WTC11 (cell line): ENCODE measurements around the gene KCTD18. TPM values are rescaled to one million over a fixed set of nuclear protein-coding genes. Genes with fewer than 3 reads are reported as not detected.

ENCODE experiments used
- ATAC-seq: fragments of 200-7000 bp; cut with Tn5 transposase; 2 replicates; pipeline ENCODE4 v1.10.0; 2021; ENCODE audit warnings: mild to moderate bottlenecking, moderate library complexity
- CTCF ChIA-PET: fragments of 300-600 bp; sonication (Branson Sonifier 250); formaldehyde crosslinking; loops from one replicate; lab custom pipeline; 2021; ENCODE audit warnings: antibody characterized with exemption; lab: Charles Lee
- POLR2A ChIA-PET: fragments of 350-600 bp; sonication (Branson Sonifier 250); formaldehyde crosslinking; loops from one replicate; lab custom pipeline; 2021; ENCODE audit warnings: antibody characterized with exemption; lab: Charles Lee
- DNase-seq: peaks from one replicate; pipeline ENCODE4 v3.0.0; 2021; ENCODE audit warnings: low spot score
- H3K27ac Mint-ChIP-seq: 2 replicates; pipeline ENCODE4 v1.8.0; 2021; ENCODE audit warnings: mixed read lengths
- H3K27me3 Mint-ChIP-seq: 2 replicates; pipeline ENCODE4 v1.8.0; 2021; ENCODE audit warnings: low read depth, mild to moderate bottlenecking, moderate library complexity, mixed read lengths
- H3K36me3 Mint-ChIP-seq: 2 replicates; pipeline ENCODE4 v1.8.0; 2021; ENCODE audit warnings: mixed read lengths
- H3K4me1 Mint-ChIP-seq: 2 replicates; pipeline ENCODE4 v1.8.0; 2022; ENCODE audit warnings: mixed read lengths
- H3K4me3 Mint-ChIP-seq: 2 replicates; pipeline ENCODE4 v1.8.0; 2021; ENCODE audit warnings: mild to moderate bottlenecking, moderate library complexity, mixed read lengths
- H3K9me3 Mint-ChIP-seq: 2 replicates; pipeline ENCODE4 v1.8.0; 2021; ENCODE audit warnings: mixed read lengths
- CREB1 ChIP-seq: sonication (generic); formaldehyde crosslinking; IDR thresholded peaks from 2 replicates; pipeline ENCODE4 v1.8.0; 2023; ENCODE audit warnings: mild to moderate bottlenecking, missing genetic modification reagents
- ELF4 ChIP-seq: sonication (generic); formaldehyde crosslinking; IDR thresholded peaks from 2 replicates; pipeline ENCODE4 v1.8.1; 2022; ENCODE audit warnings: low read depth, mild to moderate bottlenecking, moderate library complexity, missing genetic modification reagents
- FOXP1 ChIP-seq: sonication (generic); formaldehyde crosslinking; IDR thresholded peaks from 2 replicates; pipeline ENCODE4 v1.8.0; 2022; ENCODE audit warnings: missing genetic modification reagents, mild to moderate bottlenecking, moderate library complexity, borderline replicate concordance
- NFE2L1 ChIP-seq: sonication (generic); formaldehyde crosslinking; IDR thresholded peaks from 2 replicates; pipeline ENCODE4 v1.8.1; 2023; ENCODE audit warnings: missing genetic modification reagents
- NR1H2 ChIP-seq: sonication (generic); formaldehyde crosslinking; IDR thresholded peaks from 2 replicates; pipeline ENCODE4 v1.9.0; 2021; ENCODE audit warnings: mild to moderate bottlenecking, moderate library complexity, missing genetic modification reagents
- PRRX2 ChIP-seq: fragments of 250-450 bp; sonication (Bioruptor Pico); IDR thresholded peaks from 2 replicates; pipeline ENCODE4 v1.8.0; 2021; ENCODE audit warnings: mild to moderate bottlenecking
- SMAD4 ChIP-seq: sonication (generic); formaldehyde crosslinking; IDR thresholded peaks from 2 replicates; pipeline ENCODE4 v1.8.0; 2022; ENCODE audit warnings: mild to moderate bottlenecking, missing genetic modification reagents
- SOX15 ChIP-seq: fragments of 250-450 bp; sonication (Bioruptor Pico); IDR thresholded peaks from 2 replicates; pipeline ENCODE4 v1.9.0; 2021; ENCODE audit warnings: mild to moderate bottlenecking
- TCF7 ChIP-seq: sonication (generic); formaldehyde crosslinking; IDR thresholded peaks from 2 replicates; pipeline ENCODE4 v1.8.0; 2022; ENCODE audit warnings: mild to moderate bottlenecking, low read depth, missing genetic modification reagents, moderate library complexity
- TEAD1 ChIP-seq: sonication (generic); formaldehyde crosslinking; IDR thresholded peaks from 2 replicates; pipeline ENCODE4 v1.8.0; 2022; ENCODE audit warnings: mild to moderate bottlenecking, missing genetic modification reagents
- TP53 ChIP-seq: sonication (generic); formaldehyde crosslinking; IDR thresholded peaks from 2 replicates; pipeline ENCODE4 v1.8.1; 2023; ENCODE audit warnings: mild to moderate bottlenecking, missing genetic modification reagents
- ZBTB21 ChIP-seq: sonication (generic); formaldehyde crosslinking; IDR thresholded peaks from 2 replicates; pipeline ENCODE4 v1.8.1; 2023; ENCODE audit warnings: mild to moderate bottlenecking, missing genetic modification reagents, borderline replicate concordance
- ZNF121 ChIP-seq: sonication (generic); formaldehyde crosslinking; IDR thresholded peaks from 2 replicates; pipeline ENCODE4 v1.8.0; 2023; ENCODE audit warnings: missing genetic modification reagents
- ZNF219 ChIP-seq: sonication (generic); formaldehyde crosslinking; IDR thresholded peaks from 2 replicates; pipeline ENCODE4 v1.8.0; 2023; ENCODE audit warnings: missing genetic modification reagents, mild to moderate bottlenecking, borderline replicate concordance
- ZNF232 ChIP-seq: sonication (generic); formaldehyde crosslinking; IDR thresholded peaks from 2 replicates; pipeline ENCODE4 v1.8.0; 2022; ENCODE audit warnings: mild to moderate bottlenecking, missing genetic modification reagents
- ZNF263 ChIP-seq: sonication (generic); formaldehyde crosslinking; IDR thresholded peaks from 2 replicates; pipeline ENCODE4 v1.8.1; 2022; ENCODE audit warnings: low read depth, mild to moderate bottlenecking, moderate library complexity, missing genetic modification reagents
- ZNF396 ChIP-seq: fragments of 250-450 bp; sonication (Bioruptor Pico); IDR thresholded peaks from 2 replicates; pipeline ENCODE4 v1.8.0; 2021; ENCODE audit warnings: mild to moderate bottlenecking, moderate library complexity, borderline replicate concordance
- ZNF416 ChIP-seq: fragments of 250-450 bp; sonication (Bioruptor Pico); IDR thresholded peaks from 2 replicates; pipeline ENCODE4 v1.9.0; 2021; ENCODE audit warnings: mild to moderate bottlenecking, inconsistent platforms
- total RNA-seq: library from RNA; stranded (reverse); gene quantifications from 3 replicates; pipeline ENCODE4 v1.2.3, GENCODE V29; 2021
- TF ChIP-seq, protein P1 (sequence below): sonication (generic); formaldehyde crosslinking; IDR thresholded peaks from 2 replicates; pipeline ENCODE4 v1.8.1; 2023; ENCODE audit warnings: mild to moderate bottlenecking, missing genetic modification reagents, borderline replicate concordance
- TF ChIP-seq, protein P2 (sequence below): sonication (generic); formaldehyde crosslinking; IDR thresholded peaks from 2 replicates; pipeline ENCODE4 v1.8.0; 2022; ENCODE audit warnings: mild to moderate bottlenecking, missing genetic modification reagents
- TF ChIP-seq, protein P3 (sequence below): sonication (generic); formaldehyde crosslinking; IDR thresholded peaks from 2 replicates; pipeline ENCODE4 v1.8.1; 2023; ENCODE audit warnings: mild to moderate bottlenecking, missing genetic modification reagents
- TF ChIP-seq, protein P4 (sequence below): sonication (generic); formaldehyde crosslinking; IDR thresholded peaks from 2 replicates; pipeline ENCODE4 v1.8.0; 2022; ENCODE audit warnings: mild to moderate bottlenecking, missing genetic modification reagents
- TF ChIP-seq, protein P5 (sequence below): sonication (generic); formaldehyde crosslinking; conservative IDR thresholded peaks from 2 replicates; pipeline ENCODE4 v1.8.1; 2023; ENCODE audit warnings: mild to moderate bottlenecking, low read depth, missing genetic modification reagents, moderate library complexity
- TF ChIP-seq, protein P6 (sequence below): sonication (generic); formaldehyde crosslinking; IDR thresholded peaks from 2 replicates; pipeline ENCODE4 v1.8.1; 2023; ENCODE audit warnings: mild to moderate bottlenecking, moderate library complexity, missing genetic modification reagents

The KCTD18 gene
- total RNA-seq, 1 experiment from 2014 or later: 4.9 TPM

DNA sequence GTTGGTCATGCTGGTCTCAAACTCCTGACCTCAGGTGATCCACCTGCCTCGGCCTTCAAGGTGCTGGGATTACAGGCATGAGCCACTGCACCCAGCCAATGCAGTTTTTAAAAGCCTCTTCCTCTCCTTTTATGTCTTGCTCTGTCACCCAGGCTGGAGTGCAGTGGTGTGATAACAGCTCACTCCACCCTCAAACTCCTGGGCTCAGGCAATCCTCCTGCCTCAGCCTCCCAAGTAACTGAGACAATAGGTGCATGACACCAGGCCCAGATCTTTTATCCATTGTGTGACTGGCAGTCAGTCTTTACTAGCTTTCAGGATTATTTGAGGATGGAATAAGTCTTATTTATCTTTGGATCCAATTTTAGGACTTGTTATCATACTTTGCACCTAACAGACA, 13.2 kb downstream of the KCTD18 start:
- ChIA-PET POLR2A (no interaction called here), CTCF (interaction anchor here (1.0 to 2.0 kb wide), 3 partner anchors 13 kb away, joined by 5 to 6 read pairs (median 5); partner anchors contain the start of gene KCTD18)
- TF ChIP-seq TP53: no peak
- TF ChIP-seq ZNF121 (CRISPR knock-in tag): no peak
- TF ChIP-seq ZNF396 (CRISPR knock-in tag): no peak
- TF ChIP-seq, protein P1, sequence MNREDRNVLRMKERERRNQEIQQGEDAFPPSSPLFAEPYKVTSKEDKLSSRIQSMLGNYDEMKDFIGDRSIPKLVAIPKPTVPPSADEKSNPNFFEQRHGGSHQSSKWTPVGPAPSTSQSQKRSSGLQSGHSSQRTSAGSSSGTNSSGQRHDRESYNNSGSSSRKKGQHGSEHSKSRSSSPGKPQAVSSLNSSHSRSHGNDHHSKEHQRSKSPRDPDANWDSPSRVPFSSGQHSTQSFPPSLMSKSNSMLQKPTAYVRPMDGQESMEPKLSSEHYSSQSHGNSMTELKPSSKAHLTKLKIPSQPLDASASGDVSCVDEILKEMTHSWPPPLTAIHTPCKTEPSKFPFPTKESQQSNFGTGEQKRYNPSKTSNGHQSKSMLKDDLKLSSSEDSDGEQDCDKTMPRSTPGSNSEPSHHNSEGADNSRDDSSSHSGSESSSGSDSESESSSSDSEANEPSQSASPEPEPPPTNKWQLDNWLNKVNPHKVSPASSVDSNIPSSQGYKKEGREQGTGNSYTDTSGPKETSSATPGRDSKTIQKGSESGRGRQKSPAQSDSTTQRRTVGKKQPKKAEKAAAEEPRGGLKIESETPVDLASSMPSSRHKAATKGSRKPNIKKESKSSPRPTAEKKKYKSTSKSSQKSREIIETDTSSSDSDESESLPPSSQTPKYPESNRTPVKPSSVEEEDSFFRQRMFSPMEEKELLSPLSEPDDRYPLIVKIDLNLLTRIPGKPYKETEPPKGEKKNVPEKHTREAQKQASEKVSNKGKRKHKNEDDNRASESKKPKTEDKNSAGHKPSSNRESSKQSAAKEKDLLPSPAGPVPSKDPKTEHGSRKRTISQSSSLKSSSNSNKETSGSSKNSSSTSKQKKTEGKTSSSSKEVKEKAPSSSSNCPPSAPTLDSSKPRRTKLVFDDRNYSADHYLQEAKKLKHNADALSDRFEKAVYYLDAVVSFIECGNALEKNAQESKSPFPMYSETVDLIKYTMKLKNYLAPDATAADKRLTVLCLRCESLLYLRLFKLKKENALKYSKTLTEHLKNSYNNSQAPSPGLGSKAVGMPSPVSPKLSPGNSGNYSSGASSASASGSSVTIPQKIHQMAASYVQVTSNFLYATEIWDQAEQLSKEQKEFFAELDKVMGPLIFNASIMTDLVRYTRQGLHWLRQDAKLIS (CRISPR knock-in tag): no peak
- no peak for TF ChIP-seq ELF4 (CRISPR knock-in tag)
- no peak for TF ChIP-seq FOXP1 (CRISPR knock-in tag)
- TF ChIP-seq ZNF416 (CRISPR knock-in tag): no peak
- TF ChIP-seq ZNF263 (CRISPR knock-in tag): no peak
- no peak for TF ChIP-seq ZNF219 (CRISPR knock-in tag)
- no peak for TF ChIP-seq PRRX2 (CRISPR knock-in tag)
- TF ChIP-seq, protein P2, sequence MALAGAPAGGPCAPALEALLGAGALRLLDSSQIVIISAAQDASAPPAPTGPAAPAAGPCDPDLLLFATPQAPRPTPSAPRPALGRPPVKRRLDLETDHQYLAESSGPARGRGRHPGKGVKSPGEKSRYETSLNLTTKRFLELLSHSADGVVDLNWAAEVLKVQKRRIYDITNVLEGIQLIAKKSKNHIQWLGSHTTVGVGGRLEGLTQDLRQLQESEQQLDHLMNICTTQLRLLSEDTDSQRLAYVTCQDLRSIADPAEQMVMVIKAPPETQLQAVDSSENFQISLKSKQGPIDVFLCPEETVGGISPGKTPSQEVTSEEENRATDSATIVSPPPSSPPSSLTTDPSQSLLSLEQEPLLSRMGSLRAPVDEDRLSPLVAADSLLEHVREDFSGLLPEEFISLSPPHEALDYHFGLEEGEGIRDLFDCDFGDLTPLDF (CRISPR knock-in tag): no peak
- TF ChIP-seq NFE2L1 (CRISPR knock-in tag): no peak
- TF ChIP-seq, protein P3, sequence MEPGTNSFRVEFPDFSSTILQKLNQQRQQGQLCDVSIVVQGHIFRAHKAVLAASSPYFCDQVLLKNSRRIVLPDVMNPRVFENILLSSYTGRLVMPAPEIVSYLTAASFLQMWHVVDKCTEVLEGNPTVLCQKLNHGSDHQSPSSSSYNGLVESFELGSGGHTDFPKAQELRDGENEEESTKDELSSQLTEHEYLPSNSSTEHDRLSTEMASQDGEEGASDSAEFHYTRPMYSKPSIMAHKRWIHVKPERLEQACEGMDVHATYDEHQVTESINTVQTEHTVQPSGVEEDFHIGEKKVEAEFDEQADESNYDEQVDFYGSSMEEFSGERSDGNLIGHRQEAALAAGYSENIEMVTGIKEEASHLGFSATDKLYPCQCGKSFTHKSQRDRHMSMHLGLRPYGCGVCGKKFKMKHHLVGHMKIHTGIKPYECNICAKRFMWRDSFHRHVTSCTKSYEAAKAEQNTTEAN (CRISPR knock-in tag): no peak
- TF ChIP-seq, protein P4, sequence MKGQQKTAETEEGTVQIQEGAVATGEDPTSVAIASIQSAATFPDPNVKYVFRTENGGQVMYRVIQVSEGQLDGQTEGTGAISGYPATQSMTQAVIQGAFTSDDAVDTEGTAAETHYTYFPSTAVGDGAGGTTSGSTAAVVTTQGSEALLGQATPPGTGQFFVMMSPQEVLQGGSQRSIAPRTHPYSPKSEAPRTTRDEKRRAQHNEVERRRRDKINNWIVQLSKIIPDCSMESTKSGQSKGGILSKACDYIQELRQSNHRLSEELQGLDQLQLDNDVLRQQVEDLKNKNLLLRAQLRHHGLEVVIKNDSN: no peak
- no peak for TF ChIP-seq SMAD4 (CRISPR knock-in tag)
- no peak for TF ChIP-seq NR1H2 (CRISPR knock-in tag)
- no peak overlapping the region for H3K27ac Mint-ChIP-seq
- no peaks in the 10 kb centered on the region for H3K4me1 Mint-ChIP-seq
- no peak overlapping the region for H3K4me3 Mint-ChIP-seq
- ATAC-seq: no peak
- no peak for DNase-seq
- H3K27me3 Mint-ChIP-seq: no peaks in the 10 kb centered on the region
- peaks cover 8% of the 10 kb centered on the region for H3K36me3 Mint-ChIP-seq
- H3K9me3 Mint-ChIP-seq: peaks cover under 1% of the 10 kb centered on the region

DNA sequence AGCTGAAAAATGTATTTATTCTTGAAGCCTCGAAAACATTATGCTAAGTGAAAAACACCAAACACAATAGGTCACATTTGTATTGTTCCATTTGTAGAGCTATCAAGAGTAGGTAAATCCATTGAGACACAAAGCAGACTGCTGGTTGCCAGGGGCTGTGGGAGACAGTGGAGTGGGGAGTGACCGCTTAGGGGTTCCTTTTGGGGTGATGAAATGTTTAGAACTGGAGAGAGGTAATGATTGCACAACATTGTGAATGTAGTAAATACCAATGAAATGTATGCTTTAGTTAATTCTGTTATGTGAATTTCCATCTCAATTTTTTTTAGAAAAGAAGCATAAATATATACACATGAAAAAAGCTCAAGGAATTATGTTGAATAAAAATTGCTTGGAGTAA, 15.8 kb downstream of the KCTD18 start:
- POLR2A ChIA-PET: interaction anchor here (1.7 kb wide), 1 partner anchor 10 kb away, joined by 5 read pairs; no protein-coding TSS in a partner anchor
- Mint-ChIP-seq H3K4me3 (no peak overlapping the region), H3K9me3 (peaks cover 13% of the 10 kb centered on the region), H3K4me1 (no peaks in the 10 kb centered on the region), H3K36me3 (peaks cover 19% of the 10 kb centered on the region), H3K27me3 (no peaks in the 10 kb centered on the region), H3K27ac (no peak overlapping the region)
- ATAC-seq (no peak), DNase-seq (no peak)
- CTCF ChIA-PET: interaction anchor here (1.0 to 2.7 kb wide), 3 partner anchors 9 to 16 kb away, joined by 3 to 40 read pairs (median 6); partner anchors contain the start of gene KCTD18
- TF ChIP-seq ZNF232 (CRISPR knock-in tag): no peak
- TF ChIP-seq, protein P5, sequence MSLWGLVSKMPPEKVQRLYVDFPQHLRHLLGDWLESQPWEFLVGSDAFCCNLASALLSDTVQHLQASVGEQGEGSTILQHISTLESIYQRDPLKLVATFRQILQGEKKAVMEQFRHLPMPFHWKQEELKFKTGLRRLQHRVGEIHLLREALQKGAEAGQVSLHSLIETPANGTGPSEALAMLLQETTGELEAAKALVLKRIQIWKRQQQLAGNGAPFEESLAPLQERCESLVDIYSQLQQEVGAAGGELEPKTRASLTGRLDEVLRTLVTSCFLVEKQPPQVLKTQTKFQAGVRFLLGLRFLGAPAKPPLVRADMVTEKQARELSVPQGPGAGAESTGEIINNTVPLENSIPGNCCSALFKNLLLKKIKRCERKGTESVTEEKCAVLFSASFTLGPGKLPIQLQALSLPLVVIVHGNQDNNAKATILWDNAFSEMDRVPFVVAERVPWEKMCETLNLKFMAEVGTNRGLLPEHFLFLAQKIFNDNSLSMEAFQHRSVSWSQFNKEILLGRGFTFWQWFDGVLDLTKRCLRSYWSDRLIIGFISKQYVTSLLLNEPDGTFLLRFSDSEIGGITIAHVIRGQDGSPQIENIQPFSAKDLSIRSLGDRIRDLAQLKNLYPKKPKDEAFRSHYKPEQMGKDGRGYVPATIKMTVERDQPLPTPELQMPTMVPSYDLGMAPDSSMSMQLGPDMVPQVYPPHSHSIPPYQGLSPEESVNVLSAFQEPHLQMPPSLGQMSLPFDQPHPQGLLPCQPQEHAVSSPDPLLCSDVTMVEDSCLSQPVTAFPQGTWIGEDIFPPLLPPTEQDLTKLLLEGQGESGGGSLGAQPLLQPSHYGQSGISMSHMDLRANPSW (CRISPR knock-in tag): no peak
- no peak for TF ChIP-seq SOX15
- TF ChIP-seq ZBTB21: no peak
- no peak for TF ChIP-seq TCF7 (CRISPR knock-in tag)
- no peak for TF ChIP-seq PRRX2 (CRISPR knock-in tag)
- TF ChIP-seq, protein P6, sequence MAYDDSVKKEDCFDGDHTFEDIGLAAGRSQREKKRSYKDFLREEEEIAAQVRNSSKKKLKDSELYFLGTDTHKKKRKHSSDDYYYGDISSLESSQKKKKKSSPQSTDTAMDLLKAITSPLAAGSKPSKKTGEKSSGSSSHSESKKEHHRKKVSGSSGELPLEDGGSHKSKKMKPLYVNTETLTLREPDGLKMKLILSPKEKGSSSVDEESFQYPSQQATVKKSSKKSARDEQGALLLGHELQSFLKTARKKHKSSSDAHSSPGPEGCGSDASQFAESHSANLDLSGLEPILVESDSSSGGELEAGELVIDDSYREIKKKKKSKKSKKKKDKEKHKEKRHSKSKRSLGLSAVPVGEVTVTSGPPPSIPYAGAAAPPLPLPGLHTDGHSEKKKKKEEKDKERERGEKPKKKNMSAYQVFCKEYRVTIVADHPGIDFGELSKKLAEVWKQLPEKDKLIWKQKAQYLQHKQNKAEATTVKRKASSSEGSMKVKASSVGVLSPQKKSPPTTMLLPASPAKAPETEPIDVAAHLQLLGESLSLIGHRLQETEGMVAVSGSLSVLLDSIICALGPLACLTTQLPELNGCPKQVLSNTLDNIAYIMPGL (CRISPR knock-in tag): no peak
- no peak for TF ChIP-seq ZNF263 (CRISPR knock-in tag)
- no peak for TF ChIP-seq CREB1 (CRISPR knock-in tag)
- TF ChIP-seq TEAD1 (CRISPR knock-in tag): no peak
